Measurements from ENCODE around the gene GTPBP10.

GRCh38 chr7:90320801-90321494, 25.6 kb upstream of the GTPBP10 start, which contains the start of gene FAM237B:
- TF ChIP-seq EZH2 (IDR thresholded peaks at IDR 0.05; ENCODE audit: low read length, missing control alignments): no peak
- no peak for TF ChIP-seq CTCF (conservative IDR thresholded peaks at IDR 0.05 in 1 of 2, IDR thresholded peaks at IDR 0.05 in 1 of 2; ENCODE audit: low read depth in 1 of 2, low read length in 2 of 2)

Measured in fibroblast of lung (primary cell).